Activated CD8-positive, alpha-beta memory T cell treated with anti-CD3 and anti-CD28 coated beads, Interleukin-2, amount 50 U/mL, for 1 hour (primary cell): ENCODE measurements around the gene SLC16A10.
"Not testable (repeated sequence)": the region's sequence is repeated elsewhere in the genome, so short reads cannot be mapped to it uniquely, and the experiment has no call there.

Source experiments
- DNase-seq: peaks from one replicate; pipeline ENCODE4 v3.0.0-alpha.2; 2020; ENCODE audit errors: extremely low read depth

SLC16A10 gene

DNA sequence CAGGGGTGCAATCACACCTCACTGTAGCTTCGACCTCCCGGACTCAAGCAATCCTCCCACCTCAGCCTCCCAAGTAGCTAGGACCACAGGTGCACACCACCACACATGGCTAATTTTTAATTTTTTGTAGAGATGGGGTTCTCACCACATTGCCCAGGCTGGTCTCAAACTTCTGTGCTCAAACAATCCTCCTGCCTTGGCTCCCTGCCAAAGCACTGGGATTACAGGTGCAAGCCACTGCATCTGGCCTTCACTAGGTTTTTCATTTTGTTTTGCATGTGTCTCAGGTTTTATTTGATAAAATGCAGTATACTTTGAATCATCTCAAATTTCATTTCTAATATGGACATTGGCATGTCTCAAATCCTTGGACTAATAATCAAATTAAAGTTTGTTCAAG is 98.7 kb downstream of the SLC16A10 start:
- no peak for DNase-seq

DNA sequence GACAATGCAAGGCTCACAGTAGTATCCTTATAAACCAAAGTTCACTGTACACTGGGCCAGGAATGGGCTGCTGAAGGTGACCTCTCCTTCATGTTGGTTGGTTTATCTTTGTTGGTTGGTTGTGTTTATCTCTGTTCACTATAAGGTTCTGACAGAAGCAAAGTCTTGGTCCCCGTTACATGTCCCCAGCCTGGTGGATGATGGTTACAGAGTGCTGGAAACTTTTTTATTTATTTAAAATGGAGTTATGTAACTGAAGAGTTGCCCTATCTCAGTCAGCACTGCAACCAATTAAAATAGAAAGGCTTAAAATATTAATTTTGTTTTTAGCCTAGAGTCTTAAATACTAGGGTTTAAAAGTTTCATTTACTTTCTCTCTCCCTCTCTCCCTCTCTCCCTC is 100.6 kb downstream of the SLC16A10 start:
- DNase-seq, result no peak

DNA sequence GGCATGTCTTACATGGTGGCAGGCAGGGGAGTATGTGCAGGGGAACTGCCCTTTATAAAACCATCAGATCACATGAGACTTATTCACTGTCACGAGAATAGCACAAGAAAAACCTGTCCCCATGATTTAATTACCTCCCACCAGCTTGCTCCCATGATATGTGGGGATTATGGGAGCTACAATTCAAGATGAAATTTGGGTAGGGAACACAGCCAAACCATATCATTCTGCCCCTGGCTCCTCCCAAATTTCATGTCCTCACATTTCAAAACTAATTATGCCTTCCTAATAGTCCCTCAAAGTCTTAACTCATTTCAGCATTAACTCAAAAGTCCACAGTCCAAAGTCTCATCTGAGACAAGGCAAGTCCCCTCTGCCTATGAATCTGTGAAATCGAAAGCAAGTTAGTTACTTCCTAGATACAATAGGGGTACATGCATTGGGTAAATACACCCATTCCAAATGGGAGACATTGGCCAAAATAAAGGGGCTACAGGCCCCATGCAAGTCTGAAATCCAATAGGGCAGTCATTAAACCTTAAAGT is 102.4 kb downstream of the SLC16A10 start:
- DNase-seq, result not testable (repeated sequence)

DNA sequence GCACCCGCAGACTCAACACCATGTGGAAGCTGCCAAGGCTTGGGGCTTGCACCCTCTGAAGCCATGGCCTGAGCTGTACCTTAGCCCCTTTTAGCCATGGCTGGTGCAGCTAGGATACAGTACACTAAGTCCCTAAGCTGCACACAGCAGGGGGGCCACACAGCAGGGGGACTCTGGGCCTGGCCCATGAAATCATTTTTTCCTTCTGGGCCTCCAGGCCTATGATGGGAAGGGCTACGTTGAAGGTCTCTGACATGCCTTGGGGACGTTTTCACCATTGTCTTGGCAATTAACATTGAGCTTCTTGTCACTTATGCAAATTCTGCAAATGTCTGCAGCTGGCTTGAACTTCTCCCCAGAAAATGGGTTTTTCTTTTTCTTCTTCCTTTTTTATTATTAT is 103.3 kb downstream of the SLC16A10 start:
- DNase-seq, result no peak

DNA sequence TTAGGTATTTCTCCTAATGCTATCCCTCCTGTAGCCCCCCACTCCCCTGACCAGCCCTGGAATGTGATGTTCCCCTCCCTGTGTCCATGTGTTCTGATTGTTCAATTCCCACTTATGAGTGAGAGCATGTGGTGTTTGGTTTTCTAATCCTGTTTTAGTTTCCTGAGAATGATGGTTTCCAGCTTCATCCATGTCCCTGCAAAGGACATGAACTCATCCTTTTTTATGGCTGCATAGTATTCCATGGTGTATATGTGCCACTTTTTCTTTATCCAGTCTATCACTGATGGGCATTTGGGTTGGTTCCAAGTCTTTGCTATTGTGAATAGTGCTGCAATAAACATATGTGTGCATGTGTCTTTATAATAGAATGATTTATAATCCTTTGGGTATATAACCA is 103.8 kb downstream of the SLC16A10 start:
- DNase-seq, result not testable (repeated sequence)

DNA sequence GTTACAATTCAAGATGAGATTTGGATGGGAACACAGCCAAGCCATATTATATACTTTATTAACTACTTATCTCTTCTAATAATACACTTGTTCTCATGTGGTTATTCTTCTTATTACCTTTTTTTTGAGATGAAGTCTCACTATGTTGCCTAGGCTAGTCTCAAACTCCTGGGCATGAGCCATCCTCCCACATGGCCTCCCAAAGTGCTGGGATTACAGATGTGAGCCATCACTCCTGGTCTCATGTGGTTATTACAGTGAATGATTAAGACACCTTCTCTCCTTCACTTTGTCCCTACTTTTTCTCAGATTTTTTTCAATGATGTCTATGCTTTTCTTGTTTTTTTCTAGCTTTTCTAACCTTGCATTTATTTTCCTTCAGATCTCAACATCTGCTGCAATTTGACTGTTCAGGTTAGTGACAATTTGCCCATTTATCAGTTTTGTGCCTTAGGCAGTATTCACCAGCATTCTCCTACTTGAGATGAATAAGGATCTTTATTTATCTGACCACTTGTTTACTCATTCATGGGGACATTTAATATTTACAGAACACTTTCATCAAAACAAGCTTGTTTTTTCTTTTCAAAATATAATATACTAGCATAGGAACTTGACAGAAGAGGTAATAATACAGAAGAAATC is 105.7 kb downstream of the SLC16A10 start:
- no peak for DNase-seq

DNA sequence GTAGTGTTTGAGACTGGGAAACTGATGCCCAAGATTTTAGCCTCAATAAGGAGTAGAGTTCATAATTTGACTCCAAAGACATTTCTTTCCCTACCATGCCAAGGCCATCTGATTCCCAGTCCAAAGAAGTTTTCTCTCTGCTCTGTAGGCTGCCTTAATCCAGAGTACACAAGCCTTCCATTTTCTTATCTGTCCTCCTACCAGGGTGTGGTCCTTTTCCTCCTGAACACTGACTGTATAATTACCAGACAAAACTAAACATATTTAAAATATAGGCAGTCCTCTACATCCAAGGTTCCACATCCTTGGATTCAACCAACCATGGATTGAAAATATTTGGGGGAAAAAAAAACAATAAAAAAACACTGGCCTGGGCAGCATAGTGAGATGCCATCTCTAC is 108.4 kb downstream of the SLC16A10 start:
- DNase-seq, result no peak

DNA sequence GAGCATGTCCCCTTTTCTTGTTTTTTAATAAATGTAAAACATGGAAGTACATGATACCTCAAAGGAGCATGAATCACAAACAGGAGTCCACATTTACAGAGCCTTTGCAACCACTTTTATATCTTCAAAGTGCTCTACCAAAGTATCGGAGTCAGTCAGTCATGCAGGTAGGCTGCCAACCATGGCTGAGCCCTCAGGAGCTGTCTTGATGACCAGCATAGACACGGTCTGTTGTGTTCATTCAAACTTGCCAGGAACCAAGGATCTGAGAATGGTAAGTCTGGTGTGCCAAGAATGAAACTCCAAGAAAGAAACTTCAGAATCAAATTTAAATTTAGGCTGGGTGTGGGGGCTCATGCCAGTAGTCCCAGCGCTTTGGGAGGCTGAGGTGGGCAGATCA is 111.5 kb downstream of the SLC16A10 start:
- DNase-seq, result no peak

DNA sequence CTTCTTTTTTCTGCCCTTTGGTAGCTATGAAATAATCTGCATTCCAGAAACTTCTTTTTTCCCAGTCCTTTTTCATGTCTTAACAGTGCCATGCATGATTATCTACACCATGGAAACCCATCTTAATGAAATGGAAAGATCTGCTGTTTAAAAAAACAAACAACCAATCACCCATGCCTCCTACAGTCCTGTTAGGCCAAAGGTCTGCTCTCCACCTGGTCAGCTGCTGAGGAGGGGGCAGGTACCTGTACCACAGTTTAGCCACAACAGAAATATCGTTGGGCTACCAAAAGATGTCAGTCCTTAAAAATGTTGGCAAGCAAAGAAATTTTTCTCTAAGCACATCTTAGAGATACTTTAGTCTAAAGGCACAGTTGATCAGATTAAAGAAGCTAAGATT is 112.6 kb downstream of the SLC16A10 start:
- no peak for DNase-seq

DNA sequence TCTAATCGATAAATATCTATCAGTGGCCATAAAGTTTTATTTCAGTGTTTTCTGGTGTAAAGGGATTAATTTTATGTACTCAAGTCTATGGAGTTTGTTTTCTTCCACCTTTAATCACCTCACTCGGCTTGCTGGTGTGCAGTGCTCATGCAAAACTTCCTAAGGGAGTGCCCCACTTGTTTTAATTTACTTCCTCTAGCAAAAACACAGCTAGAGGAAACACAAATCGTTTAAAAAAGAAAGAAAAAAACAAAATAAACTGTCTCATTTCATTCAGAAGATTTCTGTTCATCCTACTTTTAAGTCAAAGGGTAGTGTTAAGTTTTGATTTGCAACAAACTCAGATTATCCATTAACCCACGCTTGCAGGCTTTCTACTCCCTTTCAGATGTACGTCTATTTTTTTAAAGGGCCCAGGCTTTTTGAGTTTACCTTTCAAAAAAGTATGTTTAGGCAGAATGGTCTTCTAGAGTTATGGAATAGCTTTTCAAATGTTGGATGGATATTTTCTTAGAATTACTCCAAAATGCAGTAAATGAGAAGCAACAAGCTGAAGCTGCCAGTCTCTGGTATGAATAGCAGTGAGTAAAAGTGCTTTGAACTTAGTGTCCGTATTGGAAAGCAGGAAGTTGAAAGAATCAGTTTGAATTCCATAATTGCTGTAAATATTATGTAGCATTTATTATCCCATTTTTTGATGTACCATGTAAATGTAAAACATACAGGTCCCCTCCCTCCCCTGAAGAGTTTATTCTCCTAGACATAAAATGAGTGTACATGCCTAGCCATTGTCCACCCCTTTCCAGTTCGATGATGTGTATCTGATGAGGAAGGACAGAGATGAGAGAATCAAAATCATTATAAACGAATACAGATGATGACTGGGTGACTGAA is 113.3 kb downstream of the SLC16A10 start:
- DNase-seq, result no peak

DNA sequence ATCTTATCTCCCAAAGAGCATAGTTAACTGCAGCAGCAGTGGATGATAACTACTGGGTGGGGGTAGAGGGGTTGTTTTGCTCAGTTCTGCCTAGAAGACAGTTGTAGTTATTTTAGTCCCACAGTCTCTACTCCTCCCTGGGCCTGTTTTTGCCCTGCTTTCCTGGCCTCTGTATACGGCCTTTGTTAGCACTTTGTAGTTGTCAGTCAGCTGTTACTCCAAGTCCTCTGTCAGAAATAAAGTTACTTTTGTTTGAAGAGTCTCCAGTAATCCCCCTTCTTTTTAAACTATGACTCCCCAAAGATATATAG is 113.9 kb downstream of the SLC16A10 start:
- no peak for DNase-seq

DNA sequence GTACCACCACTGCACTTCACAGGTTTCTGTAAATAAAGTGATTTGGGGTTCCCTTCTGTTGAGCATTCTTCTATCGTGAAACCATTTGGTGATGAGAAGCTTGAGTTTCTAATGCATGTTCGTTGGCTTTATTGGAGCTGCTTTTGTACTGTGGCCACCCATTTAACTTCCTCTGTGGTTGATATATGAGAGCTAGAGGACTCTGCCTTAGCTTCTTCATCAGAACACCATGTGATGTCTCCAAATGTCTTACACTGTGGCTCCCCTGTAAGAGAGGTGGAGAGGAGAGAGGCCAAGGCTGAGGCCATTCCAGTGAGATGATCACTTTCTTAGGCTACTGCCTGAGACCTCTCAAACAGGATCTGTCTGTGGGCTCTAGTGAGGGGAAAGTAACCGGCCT is 114.5 kb downstream of the SLC16A10 start:
- no peak for DNase-seq

DNA sequence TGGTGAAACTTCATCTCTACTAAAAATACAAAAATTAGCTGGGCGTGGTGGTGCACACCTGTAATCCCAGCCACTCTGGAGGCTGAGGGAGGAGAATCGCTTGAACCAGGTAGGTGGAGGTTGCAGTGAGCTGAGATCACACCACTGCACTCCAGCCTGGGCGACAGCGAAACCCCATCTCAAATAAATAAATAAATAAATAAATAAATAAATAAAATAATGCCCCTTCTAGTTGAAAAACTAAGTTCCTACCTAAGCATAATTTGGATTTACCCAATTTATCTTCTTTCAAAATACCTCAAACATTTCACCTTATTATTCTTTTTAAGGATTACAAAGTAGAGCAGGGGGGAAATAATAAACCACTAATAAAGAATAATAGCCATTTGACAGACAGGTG is 116.2 kb downstream of the SLC16A10 start:
- not testable (repeated sequence) for DNase-seq

DNA sequence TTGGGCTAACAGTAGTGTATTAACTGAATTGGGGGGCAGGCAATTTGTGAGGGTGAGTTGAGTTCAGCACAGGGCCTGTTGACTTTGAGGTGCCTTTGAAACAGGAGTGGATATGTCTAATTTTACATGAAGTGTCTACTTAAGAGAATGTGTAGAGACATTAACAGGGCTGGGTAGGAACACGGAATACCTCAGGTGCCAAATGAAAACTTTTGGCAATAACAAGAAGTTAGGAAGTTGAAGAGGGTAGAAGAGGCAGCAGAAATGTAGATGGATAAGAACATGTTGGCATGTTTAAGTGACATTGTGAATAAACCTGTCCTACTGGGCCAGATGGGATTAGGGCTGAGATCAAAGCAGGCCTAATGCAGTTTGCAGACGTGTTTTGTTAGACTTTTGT is 117.0 kb downstream of the SLC16A10 start:
- no peak for DNase-seq

DNA sequence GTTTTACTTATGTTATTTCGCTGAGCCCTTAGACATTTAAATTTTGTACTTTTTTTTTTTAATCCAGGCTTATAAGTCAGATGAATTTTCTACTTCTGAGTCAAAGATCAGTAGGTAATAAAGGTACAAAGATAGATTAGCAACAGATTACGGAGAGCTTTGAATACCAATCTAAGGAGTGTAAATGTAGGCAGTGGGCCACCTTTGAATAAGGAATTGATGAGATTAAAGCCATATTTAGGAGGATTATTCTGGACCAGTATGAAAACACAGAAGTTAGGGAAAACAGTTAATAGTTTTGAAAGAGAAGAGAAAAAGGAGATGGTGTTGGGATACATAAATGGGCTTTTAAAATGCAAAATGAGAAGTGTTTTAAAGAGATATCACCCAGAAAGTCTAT is 117.6 kb downstream of the SLC16A10 start:
- DNase-seq, result no peak

DNA sequence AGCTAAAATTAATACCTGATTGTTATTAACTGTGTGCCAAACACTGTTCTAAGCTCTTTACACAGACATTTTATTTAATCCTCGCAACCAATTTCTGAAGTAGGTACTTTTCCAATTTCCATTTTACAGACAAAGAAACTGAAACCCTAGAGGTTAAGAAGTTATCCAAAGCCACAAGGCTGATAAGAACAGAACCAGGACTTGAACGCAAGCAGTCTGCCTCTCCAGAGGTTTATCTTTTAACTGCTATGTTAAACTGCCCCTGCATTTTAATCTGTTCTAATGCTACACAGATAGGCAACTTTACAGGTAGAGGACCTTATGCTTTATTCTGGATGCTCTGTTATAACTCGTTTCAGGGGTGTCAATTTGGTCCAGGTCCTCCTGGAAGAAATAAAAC is 118.2 kb downstream of the SLC16A10 start:
- no peak for DNase-seq

DNA sequence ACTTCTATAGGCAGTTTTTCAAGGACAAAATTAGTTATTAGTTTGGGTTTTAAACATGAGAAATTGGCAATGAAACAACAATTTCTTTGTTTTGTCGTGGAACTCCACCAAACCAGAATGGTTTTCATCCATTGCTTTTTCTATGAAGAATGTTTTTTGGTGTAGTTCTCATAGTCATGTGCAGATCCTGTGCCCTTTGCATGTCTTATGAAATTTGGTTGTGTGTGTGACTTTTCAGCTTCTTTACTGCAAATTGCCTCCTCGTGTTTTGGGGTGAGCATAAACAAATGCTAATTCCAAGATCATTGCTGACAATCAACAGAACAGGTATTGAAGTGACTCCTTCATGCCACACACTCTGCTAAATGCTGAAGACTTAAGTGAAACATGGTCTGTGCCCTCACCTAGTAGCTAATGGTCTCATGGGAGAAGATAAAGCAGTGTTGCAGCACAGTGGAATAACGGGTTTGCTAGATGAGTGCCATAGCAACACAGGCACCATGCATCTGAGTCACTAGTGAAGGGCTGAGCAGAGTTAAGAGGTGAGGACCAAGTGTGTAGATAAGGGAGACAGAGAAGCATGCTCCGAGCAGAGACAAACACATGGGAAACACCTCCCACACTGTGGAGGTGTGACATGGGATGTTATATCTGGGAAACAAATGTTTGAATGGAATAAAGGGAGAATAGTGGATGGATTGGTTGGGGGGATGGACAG is 120.0 kb downstream of the SLC16A10 start:
- no peak for DNase-seq

DNA sequence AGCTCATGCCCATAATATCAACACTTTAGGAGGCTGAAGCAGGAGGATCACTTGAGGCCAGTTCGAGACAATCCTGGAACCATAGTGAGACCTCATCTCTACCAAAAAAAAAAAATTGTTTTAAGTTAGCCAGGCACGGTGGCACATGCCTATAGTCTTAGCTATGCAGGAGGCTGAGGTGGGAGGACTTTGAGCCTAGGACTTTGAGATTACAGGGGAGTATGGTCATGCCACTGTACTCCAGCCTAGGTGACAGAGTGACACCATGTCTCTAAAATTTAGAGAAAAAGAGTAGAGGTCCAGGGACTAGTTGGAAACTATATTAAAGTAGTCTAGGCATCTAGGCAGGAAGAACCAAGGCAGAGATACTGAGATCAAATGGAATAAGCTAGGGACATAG is 121.6 kb downstream of the SLC16A10 start:
- DNase-seq, result no peak

DNA sequence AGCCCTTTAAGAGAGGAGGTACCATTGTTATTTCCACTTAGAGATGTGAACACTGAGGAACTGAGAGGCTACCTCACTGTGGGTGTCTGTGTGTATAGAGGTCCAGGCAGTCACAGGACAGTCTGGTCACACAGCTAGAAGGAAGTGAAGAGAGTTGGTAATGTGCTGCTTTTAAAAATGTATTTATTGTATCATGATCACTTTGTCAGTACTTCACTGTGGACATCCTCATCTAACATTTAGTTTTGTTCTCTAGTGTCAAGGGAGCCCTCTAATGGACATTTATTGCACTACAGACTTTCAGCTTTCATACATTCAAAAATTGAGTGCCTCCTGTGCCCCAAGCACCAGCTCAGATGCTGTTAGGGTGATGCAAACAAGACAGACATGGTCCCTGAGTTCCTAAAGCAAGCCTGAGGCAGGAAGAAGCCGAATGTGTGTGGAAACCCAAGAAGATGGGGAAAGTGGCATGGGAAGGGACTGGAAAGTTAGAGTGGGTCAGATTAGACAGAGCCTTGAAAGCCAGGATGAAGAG is 123.0 kb downstream of the SLC16A10 start:
- DNase-seq, result no peak

DNA sequence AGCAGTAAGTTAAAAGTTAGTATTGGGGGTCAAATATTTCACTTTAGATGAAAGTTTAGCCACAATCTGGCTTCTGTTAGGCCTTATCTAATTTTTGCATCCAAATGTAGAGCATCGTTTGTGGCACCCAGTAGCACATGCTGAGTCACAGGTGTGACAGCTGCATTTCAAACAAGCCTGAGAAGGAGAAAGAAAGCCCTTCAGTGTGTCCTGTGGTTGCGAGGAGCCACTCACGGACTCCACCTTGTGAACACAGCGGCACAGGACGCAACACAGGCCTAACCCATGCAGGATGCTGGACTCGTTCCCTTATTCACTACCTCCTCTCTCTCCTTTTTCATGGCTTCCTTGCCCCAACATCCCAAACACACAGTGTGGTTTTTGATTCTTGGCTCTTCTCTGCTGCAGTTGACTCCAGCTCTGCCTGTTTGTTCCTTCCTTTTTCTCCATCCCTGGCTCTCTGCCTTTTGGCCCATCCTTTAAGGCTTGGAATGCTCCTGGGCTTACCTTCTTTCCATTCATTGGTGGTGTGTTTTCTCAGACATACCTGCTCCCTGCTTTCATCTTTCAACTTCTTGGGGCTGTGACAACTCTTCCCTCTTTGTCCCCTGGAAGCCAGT is 124.2 kb downstream of the SLC16A10 start:
- no peak for DNase-seq

DNA sequence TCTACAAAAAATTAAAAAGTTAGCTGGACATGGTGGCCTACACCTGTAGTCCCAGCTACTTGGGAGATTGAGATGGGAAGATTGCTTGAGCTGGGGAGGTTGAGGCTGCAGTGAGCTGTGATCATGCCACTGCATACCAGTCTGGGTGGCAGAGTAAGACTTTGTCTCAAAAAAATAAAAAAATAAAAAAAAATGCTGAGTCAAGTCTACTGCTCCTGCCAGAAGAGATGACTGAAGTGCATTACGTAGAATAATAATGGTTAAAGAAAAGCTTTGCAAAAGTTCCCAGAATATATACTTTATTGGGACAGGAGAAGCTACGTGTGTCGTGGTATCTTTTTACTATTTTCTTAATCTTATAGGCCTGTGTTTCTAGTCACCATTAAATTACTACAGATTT is 125.3 kb downstream of the SLC16A10 start:
- no peak for DNase-seq

DNA sequence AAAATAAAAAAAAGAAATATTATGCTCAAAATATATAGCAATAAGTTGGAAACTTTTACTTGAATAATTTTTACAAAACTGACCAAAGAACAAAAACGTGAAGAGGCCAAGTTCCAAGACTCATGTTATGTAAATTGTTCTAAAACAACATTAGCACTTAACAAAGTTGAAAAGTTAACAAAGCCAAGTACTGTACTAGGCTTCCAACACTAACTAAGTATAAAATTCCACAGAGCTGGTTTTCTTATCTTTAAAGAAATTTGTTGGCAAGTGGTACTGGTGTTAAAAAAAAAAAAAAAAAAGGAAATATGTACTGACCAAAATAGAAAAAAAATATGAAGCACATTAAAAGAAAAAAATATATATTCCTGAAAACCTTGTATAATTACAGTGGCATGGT is 127.8 kb downstream of the SLC16A10 start:
- DNase-seq, result no peak
